Ureter (tissue), 1 donor: ENCODE data around the gene ARMH4. TPM values are rescaled to one million over a fixed set of nuclear protein-coding genes. Genes with fewer than 3 reads are reported as not detected.

Experiments
- DNase-seq: peaks from one replicate; pipeline ENCODE4 v3.0.0-alpha.2; 2020; ENCODE audit warnings: low spot score
- total RNA-seq: library from RNA; stranded (reverse); gene quantifications from one replicate; pipeline ENCODE4 v1.2.4, GENCODE V29; 2023
- donor health status: DM: yes; HTN: yes; CAD: no.

Gene ARMH4
- total RNA-seq, 1 donor from 2014 or later, result 2.9 TPM

- no peak for DNase-seq
These were observed 103.8 kb downstream of the ARMH4 start for GRCh38 chr14:58048219-58048618.

- no peak for DNase-seq
These were observed 124.1 kb downstream of the ARMH4 start for GRCh38 chr14:58027904-58028303.

- DNase-seq, result no peak
These were observed 125.0 kb downstream of the ARMH4 start for GRCh38 chr14:58026967-58027366.

- DNase-seq, result no peak
These were observed 125.8 kb downstream of the ARMH4 start for GRCh38 chr14:58026219-58026618.

GRCh38 chr14:58014778-58015177 is 137.2 kb downstream of the ARMH4 start:
- no peak for DNase-seq

- no peak for DNase-seq
These were observed 149.4 kb downstream of the ARMH4 start for GRCh38 chr14:58002618-58003017.

- no peak for DNase-seq
These were observed 152.0 kb downstream of the ARMH4 start for GRCh38 chr14:57999979-58000378.

GRCh38 chr14:57999471-57999870 is 152.5 kb downstream of the ARMH4 start:
- DNase-seq, result no peak

GRCh38 chr14:57998766-57999165 is 153.2 kb downstream of the ARMH4 start:
- DNase-seq, result no peak

GRCh38 chr14:57991353-57991752 is 160.7 kb downstream of the ARMH4 start:
- DNase-seq, result no peak

GRCh38 chr14:57988445-57988844 is 163.6 kb downstream of the ARMH4 start:
- DNase-seq, result no peak

- no peak for DNase-seq
These were observed 164.3 kb downstream of the ARMH4 start for GRCh38 chr14:57987596-57988300.

- DNase-seq, result no peak
These were observed 165.0 kb downstream of the ARMH4 start for GRCh38 chr14:57987051-57987450.

GRCh38 chr14:57982804-57983634 is 169.0 kb downstream of the ARMH4 start:
- no peak for DNase-seq

GRCh38 chr14:57981817-57982560 is 170.0 kb downstream of the ARMH4 start:
- no peak for DNase-seq

- no peak for DNase-seq
These were observed 172.5 kb downstream of the ARMH4 start for GRCh38 chr14:57979376-57980048.

- no peak for DNase-seq
These were observed 175.3 kb downstream of the ARMH4 start for GRCh38 chr14:57976701-57977100.

GRCh38 chr14:57974896-57975295 is 177.1 kb downstream of the ARMH4 start:
- no peak for DNase-seq

GRCh38 chr14:57970594-57970993 is 181.4 kb downstream of the ARMH4 start:
- DNase-seq, result no peak

- no peak for DNase-seq
These were observed 181.8 kb downstream of the ARMH4 start for GRCh38 chr14:57970175-57970574.

GRCh38 chr14:57963071-57963470 is 188.9 kb downstream of the ARMH4 start:
- DNase-seq, result no peak
